Measurements from ENCODE around the gene PHF21B.

DNA sequence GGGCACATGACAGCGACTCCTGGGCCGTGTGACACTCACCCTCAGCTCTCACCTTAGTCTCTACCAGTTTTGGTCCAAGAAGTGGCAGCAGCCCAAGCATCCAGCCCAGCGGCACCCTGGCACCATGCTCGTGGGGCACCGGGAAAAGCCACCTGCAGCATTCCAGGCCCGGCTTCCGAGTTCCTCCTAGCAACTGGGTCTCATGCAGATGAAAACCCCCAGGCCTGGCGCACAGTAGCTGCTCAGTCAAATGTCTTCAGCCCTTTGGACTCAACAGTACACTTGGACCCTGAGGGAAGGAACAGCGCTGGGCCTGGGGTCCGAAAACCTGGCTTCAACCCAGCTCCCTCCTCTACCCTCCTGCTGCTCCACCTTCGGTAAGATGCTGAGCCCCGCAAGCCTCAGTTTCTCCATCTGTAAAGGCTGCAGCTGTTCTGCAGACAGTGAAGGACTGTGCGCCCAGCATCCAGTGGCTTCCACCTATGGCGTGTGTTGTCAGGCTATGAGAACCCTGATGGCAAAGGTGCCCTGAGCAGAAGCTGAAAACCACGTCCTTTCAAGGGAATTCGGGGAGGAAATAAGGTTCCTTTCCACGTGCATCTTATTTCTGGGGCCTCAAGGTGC is 66.0 kb downstream of the PHF21B start:
- TF ChIP-seq POLR2AphosphoS5 (IDR thresholded peaks at IDR 0.05; ENCODE audit: low read depth, low read length) = no peak
- TF ChIP-seq POLR2A (IDR thresholded peaks at IDR 0.05; ENCODE audit: low read depth, low read length) = no peak
- TF ChIP-seq TAF1 (IDR thresholded peaks at IDR 0.05; ENCODE audit: low read depth, low read length) = no peak
- TF ChIP-seq POU2F2 (IDR thresholded peaks at IDR 0.05; ENCODE audit: low read depth, low read length) = no peak
